Measurements from ENCODE around the gene RFX1. TPM values are rescaled to one million over a fixed set of nuclear protein-coding genes. Genes with fewer than 3 reads are reported as not detected.

RFX1 gene
- total and polyA plus RNA-seq, 9 of the 15 experiments (the other 6 are each of a cell fraction or from before 2014, with no cell fraction given): 0.14 to 19.3 (median 1.2) TPM

- TF ChIP-seq, protein P1, sequence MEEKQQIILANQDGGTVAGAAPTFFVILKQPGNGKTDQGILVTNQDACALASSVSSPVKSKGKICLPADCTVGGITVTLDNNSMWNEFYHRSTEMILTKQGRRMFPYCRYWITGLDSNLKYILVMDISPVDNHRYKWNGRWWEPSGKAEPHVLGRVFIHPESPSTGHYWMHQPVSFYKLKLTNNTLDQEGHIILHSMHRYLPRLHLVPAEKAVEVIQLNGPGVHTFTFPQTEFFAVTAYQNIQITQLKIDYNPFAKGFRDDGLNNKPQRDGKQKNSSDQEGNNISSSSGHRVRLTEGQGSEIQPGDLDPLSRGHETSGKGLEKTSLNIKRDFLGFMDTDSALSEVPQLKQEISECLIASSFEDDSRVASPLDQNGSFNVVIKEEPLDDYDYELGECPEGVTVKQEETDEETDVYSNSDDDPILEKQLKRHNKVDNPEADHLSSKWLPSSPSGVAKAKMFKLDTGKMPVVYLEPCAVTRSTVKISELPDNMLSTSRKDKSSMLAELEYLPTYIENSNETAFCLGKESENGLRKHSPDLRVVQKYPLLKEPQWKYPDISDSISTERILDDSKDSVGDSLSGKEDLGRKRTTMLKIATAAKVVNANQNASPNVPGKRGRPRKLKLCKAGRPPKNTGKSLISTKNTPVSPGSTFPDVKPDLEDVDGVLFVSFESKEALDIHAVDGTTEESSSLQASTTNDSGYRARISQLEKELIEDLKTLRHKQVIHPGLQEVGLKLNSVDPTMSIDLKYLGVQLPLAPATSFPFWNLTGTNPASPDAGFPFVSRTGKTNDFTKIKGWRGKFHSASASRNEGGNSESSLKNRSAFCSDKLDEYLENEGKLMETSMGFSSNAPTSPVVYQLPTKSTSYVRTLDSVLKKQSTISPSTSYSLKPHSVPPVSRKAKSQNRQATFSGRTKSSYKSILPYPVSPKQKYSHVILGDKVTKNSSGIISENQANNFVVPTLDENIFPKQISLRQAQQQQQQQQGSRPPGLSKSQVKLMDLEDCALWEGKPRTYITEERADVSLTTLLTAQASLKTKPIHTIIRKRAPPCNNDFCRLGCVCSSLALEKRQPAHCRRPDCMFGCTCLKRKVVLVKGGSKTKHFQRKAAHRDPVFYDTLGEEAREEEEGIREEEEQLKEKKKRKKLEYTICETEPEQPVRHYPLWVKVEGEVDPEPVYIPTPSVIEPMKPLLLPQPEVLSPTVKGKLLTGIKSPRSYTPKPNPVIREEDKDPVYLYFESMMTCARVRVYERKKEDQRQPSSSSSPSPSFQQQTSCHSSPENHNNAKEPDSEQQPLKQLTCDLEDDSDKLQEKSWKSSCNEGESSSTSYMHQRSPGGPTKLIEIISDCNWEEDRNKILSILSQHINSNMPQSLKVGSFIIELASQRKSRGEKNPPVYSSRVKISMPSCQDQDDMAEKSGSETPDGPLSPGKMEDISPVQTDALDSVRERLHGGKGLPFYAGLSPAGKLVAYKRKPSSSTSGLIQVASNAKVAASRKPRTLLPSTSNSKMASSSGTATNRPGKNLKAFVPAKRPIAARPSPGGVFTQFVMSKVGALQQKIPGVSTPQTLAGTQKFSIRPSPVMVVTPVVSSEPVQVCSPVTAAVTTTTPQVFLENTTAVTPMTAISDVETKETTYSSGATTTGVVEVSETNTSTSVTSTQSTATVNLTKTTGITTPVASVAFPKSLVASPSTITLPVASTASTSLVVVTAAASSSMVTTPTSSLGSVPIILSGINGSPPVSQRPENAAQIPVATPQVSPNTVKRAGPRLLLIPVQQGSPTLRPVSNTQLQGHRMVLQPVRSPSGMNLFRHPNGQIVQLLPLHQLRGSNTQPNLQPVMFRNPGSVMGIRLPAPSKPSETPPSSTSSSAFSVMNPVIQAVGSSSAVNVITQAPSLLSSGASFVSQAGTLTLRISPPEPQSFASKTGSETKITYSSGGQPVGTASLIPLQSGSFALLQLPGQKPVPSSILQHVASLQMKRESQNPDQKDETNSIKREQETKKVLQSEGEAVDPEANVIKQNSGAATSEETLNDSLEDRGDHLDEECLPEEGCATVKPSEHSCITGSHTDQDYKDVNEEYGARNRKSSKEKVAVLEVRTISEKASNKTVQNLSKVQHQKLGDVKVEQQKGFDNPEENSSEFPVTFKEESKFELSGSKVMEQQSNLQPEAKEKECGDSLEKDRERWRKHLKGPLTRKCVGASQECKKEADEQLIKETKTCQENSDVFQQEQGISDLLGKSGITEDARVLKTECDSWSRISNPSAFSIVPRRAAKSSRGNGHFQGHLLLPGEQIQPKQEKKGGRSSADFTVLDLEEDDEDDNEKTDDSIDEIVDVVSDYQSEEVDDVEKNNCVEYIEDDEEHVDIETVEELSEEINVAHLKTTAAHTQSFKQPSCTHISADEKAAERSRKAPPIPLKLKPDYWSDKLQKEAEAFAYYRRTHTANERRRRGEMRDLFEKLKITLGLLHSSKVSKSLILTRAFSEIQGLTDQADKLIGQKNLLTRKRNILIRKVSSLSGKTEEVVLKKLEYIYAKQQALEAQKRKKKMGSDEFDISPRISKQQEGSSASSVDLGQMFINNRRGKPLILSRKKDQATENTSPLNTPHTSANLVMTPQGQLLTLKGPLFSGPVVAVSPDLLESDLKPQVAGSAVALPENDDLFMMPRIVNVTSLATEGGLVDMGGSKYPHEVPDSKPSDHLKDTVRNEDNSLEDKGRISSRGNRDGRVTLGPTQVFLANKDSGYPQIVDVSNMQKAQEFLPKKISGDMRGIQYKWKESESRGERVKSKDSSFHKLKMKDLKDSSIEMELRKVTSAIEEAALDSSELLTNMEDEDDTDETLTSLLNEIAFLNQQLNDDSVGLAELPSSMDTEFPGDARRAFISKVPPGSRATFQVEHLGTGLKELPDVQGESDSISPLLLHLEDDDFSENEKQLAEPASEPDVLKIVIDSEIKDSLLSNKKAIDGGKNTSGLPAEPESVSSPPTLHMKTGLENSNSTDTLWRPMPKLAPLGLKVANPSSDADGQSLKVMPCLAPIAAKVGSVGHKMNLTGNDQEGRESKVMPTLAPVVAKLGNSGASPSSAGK (IDR thresholded peaks at IDR 0.05): no peak
- TF ChIP-seq, protein P2, sequence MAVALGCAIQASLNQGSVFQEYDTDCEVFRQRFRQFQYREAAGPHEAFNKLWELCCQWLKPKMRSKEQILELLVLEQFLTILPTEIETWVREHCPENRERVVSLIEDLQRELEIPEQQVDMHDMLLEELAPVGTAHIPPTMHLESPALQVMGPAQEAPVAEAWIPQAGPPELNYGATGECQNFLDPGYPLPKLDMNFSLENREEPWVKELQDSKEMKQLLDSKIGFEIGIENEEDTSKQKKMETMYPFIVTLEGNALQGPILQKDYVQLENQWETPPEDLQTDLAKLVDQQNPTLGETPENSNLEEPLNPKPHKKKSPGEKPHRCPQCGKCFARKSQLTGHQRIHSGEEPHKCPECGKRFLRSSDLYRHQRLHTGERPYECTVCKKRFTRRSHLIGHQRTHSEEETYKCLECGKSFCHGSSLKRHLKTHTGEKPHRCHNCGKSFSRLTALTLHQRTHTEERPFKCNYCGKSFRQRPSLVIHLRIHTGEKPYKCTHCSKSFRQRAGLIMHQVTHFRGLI (CRISPR knock-in tag; IDR thresholded peaks at IDR 0.05): no peak
- peak; percentile 33; the same call in 1 of the 2 replicates for TF ChIP-seq RBFOX2 (IDR thresholded peaks at IDR 0.05; ENCODE audit: low read depth, low read length)
- no peak for TF ChIP-seq GATAD2A (IDR thresholded peaks at IDR 0.05)
- 0 out of 2 replicates have a peak, but pooled peaks have one; percentile 27 for TF ChIP-seq POLR2AphosphoS2 (IDR thresholded peaks at IDR 0.05; ENCODE audit: low read length)
Measured at GRCh38 chr19:13960863-13961784, 45.0 kb downstream of the RFX1 start (continued).
